ENCODE results near the gene ISY1.
A peak's percentile ranks its signal among the peaks of the same experiment; 100 is the strongest.
"Not testable (repeated sequence)": the region's sequence is repeated elsewhere in the genome, so short reads cannot be mapped to it uniquely, and the experiment has no call there.

ISY1 gene

DNA sequence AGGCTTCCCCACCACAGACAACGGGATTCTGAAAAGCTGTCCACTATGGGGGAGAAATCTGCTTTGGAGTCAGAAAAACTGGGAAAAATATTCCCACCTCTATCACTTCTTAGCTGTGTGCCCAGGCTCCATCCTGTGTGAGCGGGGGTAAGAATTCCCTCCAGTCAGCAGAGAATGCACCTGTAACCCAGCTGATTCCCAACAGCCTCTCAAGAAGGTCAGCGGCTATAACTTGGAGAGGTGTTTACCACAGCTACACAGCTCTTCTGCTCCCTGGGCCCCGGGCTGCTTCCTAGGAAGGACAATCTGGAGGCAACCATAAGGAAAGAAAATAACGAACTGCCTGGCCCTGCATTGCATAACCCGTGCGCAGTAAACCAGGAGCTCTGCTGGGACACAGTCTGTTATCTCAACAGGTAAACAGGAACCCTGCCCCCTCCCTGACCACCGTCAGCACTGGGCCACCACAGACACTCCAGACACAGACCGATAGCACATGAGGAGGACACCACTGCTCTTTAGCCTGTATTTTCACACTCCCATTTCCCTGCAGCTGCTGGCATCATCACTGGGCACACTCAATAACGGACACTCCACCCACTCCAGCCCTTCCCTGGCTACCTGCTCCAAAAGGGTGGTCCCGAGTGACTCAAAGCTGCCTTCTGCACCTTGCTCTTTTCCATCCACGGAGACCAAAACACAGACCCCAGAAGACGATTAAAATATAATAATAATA lies 41.3 kb downstream of the ISY1 start:
- DNase-seq, result peak; percentile 35

DNA sequence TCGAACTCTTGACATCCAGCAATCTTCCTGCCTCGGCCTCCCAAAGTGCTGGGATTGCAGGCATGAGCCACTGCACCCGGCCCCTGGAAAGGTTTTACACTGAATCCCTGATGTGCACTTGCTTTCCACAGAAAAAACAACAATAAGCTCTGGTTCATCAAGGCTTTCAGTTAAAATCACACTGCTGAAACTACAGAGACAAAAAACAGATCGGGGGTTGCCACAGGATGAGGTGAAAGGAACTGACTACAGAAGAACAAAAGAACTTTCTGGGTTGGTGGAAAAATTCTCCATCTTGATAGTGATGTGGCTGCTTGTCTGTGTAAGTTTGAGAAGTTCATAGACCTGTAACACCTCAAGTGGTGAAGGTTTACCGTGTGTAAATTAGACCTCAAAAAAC lies 42.1 kb downstream of the ISY1 start:
- peak; percentile 42 for DNase-seq

DNA sequence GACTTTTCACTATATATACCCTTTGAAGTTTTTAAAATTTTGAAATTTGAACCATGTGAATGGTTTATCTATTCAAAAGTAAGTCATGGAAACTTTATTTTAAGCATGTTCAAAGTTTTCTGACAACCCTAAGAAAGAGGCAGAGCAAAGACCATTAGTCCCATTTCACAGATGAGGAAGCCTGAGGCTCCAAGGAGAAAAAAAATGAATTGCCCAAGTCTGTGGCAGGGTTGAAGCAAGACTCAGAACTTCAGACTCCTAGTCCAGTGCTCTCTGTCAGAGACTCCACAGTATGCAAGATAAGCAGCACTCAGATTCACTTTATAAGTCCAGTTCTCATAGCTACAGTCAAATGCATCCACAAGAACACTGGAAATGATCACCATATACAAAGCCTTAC lies 43.7 kb downstream of the ISY1 start:
- DNase-seq, result no peak

DNA sequence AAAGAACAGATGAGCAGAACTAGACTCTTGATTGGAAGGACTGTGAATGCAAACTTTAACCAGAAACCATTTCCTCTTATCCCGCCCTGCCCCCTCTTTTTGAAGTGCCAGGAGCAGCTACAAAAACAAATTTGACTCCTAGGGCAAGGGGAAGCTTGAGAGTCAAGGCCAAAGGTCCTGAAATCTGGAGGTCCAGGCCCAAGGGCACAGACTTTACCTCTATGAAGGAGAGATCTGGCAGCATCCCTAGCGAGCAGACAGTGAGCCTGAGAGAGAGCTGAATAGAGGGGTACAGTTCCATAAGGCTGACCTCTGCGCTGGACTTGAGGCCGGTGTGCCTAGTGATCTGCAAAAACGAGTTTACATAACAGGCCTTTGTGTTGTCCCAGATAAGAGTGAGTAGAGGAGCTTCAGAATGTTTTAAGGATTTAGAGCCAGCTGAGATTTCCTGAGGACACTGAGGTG lies 44.3 kb downstream of the ISY1 start:
- DNase-seq, result peak; percentile 32

DNA sequence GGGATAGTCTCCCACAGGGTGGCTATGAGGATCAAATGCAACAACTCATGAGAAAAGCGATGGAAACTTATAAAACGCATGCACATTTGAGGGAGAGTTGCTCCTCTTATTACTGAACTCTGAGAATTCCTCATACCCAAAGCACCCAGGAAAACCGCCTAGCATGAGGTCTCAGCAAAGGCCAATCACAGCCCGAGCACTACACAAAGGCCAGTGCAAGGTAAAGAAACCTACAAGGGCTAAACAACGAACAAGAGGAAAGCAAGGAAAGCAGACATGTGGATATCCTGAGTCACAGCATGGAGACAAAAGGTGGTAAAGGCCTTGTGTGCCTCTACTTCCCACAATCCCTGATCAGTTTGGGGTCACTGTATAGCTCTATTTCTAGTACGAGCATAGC lies 46.4 kb downstream of the ISY1 start:
- no peak for DNase-seq

DNA sequence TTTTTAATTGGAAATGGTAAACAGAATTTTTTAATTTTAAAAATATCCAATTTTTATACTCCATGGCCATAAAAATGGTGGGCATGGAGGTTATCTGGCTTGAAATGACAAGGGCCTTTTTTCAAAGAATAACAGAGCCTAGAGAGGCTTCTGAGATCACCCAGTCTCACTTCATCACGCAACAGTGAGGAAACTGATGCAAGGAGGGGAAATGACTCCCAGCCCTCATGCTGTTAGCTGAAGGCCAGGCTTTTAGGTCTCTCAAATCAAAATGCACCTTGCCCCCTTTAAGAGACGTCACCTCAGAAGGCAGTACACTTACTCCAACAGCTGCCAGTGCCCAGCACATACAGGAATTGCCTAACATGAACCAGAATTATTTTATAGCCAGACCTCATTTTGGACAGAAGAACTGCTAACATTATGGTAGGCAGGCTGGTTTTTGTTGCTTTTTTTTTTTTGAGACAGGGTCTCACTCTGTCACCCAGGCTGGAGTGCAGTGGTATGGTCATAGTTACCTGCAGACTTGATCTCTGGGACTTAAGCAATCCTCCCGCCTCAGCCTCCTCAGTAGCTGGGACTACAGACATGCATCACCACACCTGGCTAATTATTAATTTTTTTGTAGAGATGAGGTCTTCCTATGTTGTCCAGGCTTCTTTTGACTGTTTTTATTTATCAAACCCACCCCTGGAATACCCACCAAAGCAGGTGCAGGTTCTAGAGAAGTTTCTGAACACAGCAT lies 48.4 kb downstream of the ISY1 start:
- no peak for DNase-seq

DNA sequence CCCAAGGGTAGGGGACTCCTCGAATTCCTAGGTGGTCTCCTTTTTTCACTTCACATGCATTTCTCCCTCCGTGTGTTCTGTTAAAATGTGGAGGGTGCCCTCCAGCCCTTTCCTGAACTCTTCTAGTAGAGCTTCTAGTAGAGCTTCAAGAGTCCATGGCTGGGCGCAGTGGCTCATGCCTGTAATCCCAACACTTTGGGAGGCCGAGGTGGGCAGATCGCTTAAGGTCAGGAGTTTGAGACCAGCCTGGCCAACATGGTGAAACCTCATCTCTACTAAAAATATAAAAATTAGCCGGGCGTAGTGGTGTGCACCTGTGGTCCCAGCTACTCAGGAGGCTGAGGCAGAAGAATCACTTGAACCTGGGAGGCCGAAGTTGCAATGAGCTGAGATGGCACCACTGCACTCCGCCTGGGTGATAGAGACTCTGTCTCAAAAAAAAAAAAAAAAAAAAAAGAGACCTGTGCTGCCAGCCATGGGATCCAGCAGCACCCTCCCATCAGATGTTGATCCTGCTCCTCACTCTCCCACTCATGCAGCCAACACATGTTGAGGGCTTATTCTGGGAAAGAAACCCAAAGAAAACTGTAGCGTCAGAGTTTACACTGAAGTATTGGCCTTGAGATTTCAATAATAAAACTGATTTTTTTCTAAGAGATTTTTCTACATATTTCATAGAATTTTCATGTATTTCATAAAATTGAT lies 49.6 kb downstream of the ISY1 start:
- DNase-seq, result not testable (repeated sequence)

DNA sequence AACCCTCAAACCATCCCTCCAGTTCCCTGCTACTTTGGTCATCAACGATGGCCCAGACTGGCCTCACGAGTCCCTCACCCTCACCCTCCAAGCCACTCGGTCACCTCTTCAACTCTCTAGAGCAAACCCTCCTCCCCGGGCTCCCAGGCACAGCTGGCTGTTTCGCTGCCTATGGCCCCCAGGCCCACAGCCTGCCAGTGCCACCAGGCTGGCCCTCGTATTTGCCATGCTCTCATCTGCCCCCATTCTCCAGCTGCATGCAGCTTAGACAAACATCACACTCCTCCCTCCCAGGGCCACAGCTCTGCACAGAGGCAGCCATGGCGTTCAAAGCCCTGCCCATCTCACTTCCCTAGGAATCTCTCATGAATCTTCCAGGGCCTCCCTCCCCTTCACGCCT lies 53.1 kb downstream of the ISY1 start:
- no peak for DNase-seq

DNA sequence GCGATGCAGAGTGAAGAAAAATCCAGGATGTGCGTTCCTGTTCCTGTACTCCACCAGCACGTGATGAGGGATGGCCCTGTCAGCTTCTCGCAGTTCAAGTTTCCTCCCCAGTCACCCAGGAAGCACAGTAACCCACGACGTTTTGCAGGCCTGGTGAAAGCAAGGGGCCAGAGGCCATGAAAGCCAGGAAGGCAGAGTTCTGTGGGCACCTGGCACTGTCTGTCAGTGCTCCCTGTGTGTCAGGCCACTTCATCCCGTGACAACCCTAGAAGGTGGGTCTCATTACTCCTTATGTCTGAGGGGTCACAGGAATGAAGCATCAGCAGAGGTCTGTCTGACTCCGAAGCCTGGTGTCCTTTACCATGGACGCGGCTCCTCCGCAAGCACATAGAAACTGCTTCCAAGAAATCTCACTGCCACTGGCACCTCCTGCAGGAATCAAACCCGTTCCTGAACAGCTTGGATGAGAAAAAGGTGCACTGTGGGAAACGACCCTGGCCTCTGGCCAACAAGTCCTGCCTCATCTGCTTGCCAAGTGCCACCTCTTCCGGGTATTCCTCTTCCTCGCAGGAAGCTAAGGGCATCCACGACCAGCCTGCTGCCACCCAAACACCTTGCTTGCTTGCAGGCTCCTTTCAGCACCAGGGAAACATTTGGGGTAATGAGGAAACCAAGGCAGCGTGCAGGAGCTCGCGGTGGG lies 53.8 kb downstream of the ISY1 start:
- DNase-seq, result no peak

DNA sequence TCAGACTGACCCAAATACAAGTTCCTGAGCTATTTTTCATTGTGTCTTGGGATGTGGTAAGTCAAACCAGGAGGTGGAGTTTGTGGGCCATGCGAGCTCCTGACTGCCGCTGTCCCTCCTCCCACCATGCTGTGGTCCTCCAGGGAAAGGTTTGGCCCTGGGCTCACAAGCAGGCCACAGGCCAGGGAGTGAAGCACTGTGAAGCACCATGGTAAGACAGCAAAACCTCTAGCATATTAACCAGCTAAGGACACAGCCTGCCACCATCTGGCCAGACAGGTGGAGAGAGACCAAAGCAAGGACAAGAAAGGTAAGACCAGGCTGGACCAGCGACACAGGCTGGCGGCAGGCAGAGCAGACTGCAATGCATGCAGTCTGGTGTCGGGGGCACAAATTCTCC lies 54.5 kb downstream of the ISY1 start:
- DNase-seq, result no peak

DNA sequence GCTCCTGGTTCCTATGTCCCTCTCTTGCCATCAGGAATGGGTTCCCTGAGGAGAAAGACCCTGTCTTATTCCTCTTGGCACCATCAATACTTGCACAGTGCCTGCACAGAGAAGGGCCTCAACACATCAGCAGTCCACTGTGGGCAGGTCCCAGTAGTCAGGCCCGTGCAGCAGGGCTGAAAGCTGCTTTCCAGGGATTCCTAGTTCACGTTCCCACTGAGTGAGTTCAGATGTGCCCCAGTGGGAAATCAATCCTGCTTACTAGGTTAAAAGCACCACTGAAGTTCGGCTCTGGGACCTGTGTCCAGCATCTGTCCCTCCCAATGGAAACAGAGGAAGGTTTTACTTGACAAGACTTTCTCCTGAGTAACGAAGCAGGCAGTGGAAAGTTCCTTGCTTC lies 55.0 kb downstream of the ISY1 start:
- no peak for DNase-seq

DNA sequence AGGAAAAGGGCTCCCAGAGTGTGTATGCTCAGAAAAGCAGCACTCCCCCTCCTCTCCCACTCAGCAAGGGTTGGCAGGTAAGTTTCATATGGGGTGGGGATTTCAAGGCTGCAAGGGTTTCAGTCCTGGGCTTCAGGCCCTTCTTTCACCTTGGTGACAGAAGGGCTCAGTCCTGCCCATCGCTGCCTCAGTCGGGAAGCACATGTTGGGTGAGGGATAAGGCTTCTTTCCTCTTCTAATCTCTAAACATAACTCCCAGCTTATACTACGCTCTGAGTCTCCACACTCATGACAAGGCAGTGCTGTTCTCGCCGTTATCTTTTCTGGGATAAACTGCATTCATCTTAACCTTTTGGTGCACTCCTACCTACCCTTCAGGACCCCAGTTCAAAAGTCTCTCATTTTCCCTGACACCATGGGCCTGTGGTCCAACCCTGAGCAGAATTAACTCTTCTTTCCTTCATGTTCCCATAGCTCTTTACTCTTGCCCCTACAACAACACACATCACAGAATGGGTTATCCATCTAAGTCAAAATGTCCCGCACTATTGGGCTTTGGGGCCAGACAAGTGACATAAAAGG lies 56.3 kb downstream of the ISY1 start:
- DNase-seq, result no peak

DNA sequence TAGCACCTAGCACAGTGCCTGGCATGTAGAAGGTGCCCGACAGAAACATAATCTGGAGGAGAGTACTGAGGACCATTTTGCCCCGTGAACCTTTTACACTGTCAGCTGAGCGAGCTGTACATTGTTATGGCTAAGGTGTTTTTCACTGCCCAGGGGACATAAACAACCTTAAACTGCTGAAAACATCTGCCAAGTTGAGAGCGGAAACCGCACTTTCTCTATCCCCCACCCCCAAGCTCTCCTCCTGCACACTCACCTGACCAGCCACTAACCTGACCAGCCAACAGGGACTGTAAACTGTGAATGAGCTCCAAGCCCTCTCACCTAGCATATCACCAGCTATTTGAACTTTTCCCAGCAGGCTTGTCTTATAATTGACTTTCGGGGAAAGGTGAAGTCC lies 56.8 kb downstream of the ISY1 start:
- DNase-seq, result no peak

DNA sequence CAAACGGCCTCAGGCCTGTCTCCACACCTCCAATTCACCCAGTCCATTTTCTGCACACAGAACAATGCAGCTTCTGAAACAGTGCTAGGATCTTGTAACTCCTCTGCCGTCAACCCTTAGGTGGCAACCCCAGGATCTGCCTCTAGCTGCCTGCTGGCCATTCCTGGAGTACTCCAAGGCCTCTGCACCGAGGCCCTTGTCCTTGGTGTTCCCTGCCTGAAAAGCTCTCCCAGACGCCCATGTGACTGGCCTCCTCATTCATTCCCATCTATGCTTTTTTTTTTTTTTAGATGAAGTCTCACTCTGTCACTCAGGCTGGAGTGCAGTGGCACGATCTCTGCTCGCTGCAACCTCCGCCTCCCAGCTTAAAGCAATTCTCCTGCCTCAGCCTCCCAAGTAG lies 57.6 kb downstream of the ISY1 start:
- no peak for DNase-seq

DNA sequence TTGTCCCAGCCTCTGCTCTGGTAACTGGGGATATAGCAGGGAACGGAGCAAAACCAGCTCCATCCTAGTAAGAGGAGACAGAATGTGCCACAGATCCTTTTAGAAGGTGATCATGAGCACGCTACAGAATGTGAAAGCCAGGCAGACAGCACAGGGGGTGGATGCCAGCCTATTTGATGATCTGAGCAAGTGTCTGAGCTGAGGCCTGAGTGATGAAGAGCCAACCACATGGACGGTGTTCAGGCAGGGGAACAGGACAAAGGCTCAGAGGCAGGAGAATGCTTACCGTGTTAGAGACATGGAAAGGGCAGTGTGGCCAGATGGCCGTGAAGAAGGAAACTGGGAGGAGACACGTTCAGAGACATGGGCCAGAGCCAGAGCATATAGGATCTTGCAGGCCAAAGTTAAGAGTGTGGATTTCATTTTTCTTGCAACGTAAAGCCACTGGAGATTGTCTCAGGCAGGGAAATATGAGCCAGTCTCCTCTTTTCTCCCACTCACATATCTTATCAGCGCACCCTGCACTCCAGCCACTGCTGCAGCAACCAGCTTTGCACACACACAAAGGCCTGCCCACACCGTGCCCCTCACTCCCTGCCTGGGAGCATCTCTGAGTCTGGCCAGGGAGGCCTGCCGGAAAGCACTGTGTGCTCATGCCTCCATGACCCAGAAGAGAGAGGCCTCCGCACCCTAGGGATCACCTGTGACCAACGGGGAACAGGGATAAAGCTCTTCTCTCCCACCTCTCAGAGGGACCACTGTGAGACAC lies 59.3 kb downstream of the ISY1 start:
- no peak for DNase-seq

DNA sequence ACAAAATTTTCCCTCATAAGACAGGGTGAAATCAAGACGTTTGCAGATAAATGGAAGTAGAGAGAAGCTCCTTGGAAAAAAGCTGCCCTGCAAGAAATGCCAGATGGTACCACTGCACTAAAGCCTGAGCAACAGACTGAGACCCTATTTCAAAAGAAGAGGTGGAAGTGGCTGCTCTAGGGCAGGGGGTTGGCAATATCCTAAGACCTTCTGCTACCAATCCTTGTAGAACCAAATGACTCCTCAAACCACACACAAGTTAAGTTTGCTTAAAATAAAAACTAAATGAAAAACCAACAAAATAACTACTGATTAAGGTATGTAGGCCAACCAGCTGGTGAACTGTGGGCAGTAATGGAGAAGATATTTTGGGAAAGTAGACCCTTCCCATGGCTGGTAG lies 60.6 kb downstream of the ISY1 start:
- no peak for DNase-seq

DNA sequence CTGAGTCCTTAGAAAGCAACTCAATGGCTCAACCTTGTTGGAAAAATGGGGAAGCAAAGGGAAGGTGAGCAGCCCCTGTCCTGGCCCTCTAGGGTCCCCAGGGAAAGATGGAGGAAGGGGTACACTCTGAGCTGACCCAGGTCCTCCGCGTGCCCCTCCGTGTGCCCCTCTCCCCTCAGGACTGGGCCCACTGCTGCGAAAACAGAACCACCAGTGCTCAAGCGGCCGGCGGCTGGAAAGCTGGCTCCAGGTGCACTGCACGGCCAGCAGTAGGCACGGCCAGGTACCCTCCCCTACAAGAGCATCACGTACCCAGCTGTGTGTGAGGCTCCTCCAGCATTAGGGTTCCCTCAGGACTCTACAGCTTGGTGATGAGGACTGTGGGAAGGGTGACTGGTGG lies 65.6 kb downstream of the ISY1 start:
- no peak for DNase-seq

DNA sequence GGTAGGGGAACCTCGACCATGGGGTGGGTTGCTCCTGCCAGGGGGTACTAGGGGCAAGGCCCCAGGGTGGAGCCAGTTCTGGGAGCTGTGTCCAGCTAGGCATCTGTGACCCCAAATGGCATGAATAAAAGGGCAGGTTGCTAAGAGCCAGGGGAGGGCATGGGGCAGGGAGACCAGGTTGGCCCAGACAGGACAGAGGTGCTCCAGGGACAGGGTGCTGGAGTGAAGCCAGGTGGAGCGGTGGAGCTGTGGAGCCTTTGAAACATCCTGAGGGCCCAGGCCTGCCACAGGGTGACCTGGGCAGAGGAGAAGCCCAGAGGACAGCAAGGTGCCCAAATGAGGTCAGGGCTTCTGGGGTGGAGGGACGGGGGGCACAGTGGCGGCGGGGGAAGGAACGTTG lies 72.6 kb downstream of the ISY1 start:
- not testable (repeated sequence) for DNase-seq

DNA sequence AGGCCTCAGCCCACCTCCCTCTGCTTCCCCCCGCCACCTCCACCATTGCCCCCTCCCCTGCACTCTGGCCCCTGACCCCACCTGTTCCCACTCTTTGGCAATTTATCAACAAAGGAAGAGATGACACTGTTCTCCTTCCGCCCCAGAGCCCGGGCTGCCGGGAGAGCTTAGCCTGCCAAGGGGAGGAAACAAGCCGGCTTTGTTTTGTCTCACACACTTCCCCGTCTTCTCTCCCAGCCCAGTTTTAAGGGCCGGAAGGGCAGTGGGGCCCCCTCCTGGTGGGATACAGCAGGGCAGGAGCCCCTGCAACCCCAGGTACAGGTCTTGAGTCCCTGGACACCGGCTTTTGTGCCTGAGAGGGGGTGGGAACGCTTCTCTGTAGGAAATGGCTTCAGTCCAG lies 73.0 kb downstream of the ISY1 start:
- DNase-seq, result peak; percentile 35

DNA sequence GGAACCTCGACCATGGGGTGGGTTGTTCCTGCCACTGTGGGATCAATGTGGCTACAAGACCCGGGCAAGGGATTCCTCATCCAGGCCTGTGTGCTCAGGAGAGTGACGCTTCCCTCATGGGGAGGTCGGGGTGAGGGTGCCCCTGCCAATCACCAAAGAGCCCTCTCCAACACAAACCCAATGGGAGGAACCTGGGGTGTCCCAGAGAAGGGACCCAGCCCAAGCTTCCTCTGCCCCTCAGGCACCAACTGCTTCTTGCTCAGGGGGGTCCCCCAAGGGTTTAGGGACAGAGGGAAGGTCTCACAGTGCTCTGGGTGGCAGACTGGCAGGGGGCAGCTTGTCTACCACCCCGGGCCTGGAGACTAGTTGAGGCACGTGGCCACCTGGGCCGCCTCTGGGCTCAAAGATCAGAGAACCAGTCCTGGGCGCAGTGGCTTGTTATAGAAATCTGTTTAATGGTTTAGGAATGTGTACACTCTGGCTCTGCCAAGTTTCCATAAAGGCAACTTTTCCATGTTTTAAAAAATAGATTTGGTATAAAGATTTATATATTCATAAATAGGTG lies 73.6 kb downstream of the ISY1 start:
- DNase-seq, result no peak

DNA sequence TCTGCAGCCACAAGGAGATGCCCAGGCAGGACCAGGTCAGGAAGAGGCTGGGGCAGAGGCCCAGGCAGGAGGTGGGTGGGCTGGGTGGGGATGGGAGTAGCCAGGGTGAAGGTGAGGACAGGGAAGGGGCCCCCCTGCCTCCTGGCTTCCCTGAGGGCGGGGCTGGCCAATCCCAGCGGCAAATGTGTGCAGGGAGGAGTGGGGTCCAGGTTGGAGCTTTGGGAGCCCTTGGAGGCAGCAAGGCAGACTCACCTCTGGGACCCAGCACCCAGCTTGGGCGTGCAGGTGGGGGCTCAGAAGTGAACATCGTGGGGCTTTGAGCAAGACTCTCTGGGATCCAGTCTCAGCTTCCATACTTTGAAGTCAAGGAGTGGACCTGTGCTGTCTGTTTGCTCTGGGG lies 75.0 kb downstream of the ISY1 start:
- no peak for DNase-seq
